Endodermal cell (in vitro differentiated cells): ENCODE results near the gene PTPN20. TPM values are rescaled to one million over a fixed set of nuclear protein-coding genes. Genes with fewer than 3 reads are reported as not detected.

Experiments used
- DNase-seq: peaks from one replicate; pipeline ENCODE4 v3.0.0-alpha.2; 2017
- H3K27ac ChIP-seq: 2 replicates; pipeline ENCODE4 v1.5.1; 2013; ENCODE audit warnings: mild to moderate bottlenecking, low read depth, low read length, moderate library complexity
- H3K27me3 ChIP-seq: 2 replicates; pipeline ENCODE4 v1.6.1; 2013; ENCODE audit warnings: mild to moderate bottlenecking, low read length, moderate library complexity; ENCODE audit not compliant: insufficient read depth, control insufficient read depth, poor library complexity, severe bottlenecking
- H3K36me3 ChIP-seq: 2 replicates; pipeline ENCODE4 v1.7.0; 2013; ENCODE audit warnings: mild to moderate bottlenecking, low read length, moderate library complexity; ENCODE audit not compliant: control insufficient read depth, insufficient read depth
- H3K4me1 ChIP-seq: one replicate; pipeline ENCODE4 v1.7.0; 2013; ENCODE audit warnings: low read length; ENCODE audit not compliant: control insufficient read depth, insufficient read depth
- H3K4me3 ChIP-seq: 2 replicates; pipeline ENCODE4 v1.5.1; 2013; ENCODE audit warnings: mild to moderate bottlenecking, low read length, moderate library complexity
- H3K9ac ChIP-seq: 2 replicates; pipeline ENCODE4 v1.6.1; 2013; ENCODE audit warnings: mild to moderate bottlenecking, low read length, moderate library complexity; ENCODE audit not compliant: poor library complexity, severe bottlenecking; ENCODE audit errors: extremely low read depth
- H3K9me3 ChIP-seq: 2 replicates; pipeline ENCODE4 v1.6.1; 2013; ENCODE audit warnings: mild to moderate bottlenecking, low read length, moderate library complexity; ENCODE audit not compliant: control insufficient read depth
- H3K27ac Mint-ChIP-seq: 2 replicates; pipeline ENCODE4 v1.8.0; 2020; ENCODE audit warnings: mixed read lengths
- H3K27me3 Mint-ChIP-seq: 2 replicates; pipeline ENCODE4 v1.8.0; 2021; ENCODE audit warnings: mild to moderate bottlenecking, mixed read lengths; ENCODE audit not compliant: insufficient read depth
- H3K36me3 Mint-ChIP-seq: 2 replicates; pipeline ENCODE4 v1.8.0; 2020; ENCODE audit warnings: low read depth, mixed read lengths
- H3K4me1 Mint-ChIP-seq: 2 replicates; pipeline ENCODE4 v1.8.0; 2020; ENCODE audit warnings: mixed read lengths
- H3K4me3 Mint-ChIP-seq: 2 replicates; pipeline ENCODE4 v1.8.0; 2020; ENCODE audit warnings: mild to moderate bottlenecking, moderate library complexity, mixed read lengths
- H3K9me3 Mint-ChIP-seq: 2 replicates; pipeline ENCODE4 v1.8.0; 2020; ENCODE audit warnings: mild to moderate bottlenecking, mixed read lengths
- WGBS, 2 experiments: methylation state at CpG; one replicate each; pipeline versions ENCODE4 v1.1.5 to v1.1.7; 2013; ENCODE audit warnings: missing lambda C conversion rate in 2 of 2, mixed read lengths in 1 of 2; ENCODE audit not compliant: insufficient coverage in 1 of 2, insufficient read length in 1 of 2; 5-methylcytosine and 5-hydroxymethylcytosine counted together
- total RNA-seq, 2 donors: library from RNA; stranded (reverse); fragmentation: NEBNext Ultra II Directional in 1 of 2; extraction: Animal tissue kit (Norgen Biotek cat#: 25700) in 1 of 2; gene quantifications; 2 replicates in 1 of 2; 3 replicates in 1 of 2; pipeline ENCODE4 v1.2.1, GENCODE V29; 2021
- TF ChIP-seq, protein P1 (sequence below): fragments of 200-600 bp; sonication (generic); conservative IDR thresholded peaks from 2 replicates; pipeline ENCODE4 v1.5.0; 2021; ENCODE audit warnings: antibody characterized with exemption, mild to moderate bottlenecking

Gene PTPN20
- total RNA-seq, 2 donors from 2014 or later = 0.53 TPM; not detected in 1

GRCh38 chr10:46998595-46998994 lies 87.4 kb downstream of the PTPN20 start:
- Histone ChIP-seq H3K4me1 (no peaks in the 10 kb centered on the region), H3K9me3 (peaks cover 7% of the 10 kb centered on the region), H3K27ac (no peak overlapping the region), H3K9ac (no peak overlapping the region), H3K4me3 (no peak overlapping the region), H3K27me3 (no peaks in the 10 kb centered on the region), H3K36me3 (no peaks in the 10 kb centered on the region)
- H3K27ac Mint-ChIP-seq = no peak overlapping the region
- no peaks in the 10 kb centered on the region for H3K27me3 Mint-ChIP-seq
- WGBS, 2 experiments = 88 to 90% methylated on average over 2 of the region's 2 CpGs
- H3K36me3 Mint-ChIP-seq = no peaks in the 10 kb centered on the region
- TF ChIP-seq, protein P1, sequence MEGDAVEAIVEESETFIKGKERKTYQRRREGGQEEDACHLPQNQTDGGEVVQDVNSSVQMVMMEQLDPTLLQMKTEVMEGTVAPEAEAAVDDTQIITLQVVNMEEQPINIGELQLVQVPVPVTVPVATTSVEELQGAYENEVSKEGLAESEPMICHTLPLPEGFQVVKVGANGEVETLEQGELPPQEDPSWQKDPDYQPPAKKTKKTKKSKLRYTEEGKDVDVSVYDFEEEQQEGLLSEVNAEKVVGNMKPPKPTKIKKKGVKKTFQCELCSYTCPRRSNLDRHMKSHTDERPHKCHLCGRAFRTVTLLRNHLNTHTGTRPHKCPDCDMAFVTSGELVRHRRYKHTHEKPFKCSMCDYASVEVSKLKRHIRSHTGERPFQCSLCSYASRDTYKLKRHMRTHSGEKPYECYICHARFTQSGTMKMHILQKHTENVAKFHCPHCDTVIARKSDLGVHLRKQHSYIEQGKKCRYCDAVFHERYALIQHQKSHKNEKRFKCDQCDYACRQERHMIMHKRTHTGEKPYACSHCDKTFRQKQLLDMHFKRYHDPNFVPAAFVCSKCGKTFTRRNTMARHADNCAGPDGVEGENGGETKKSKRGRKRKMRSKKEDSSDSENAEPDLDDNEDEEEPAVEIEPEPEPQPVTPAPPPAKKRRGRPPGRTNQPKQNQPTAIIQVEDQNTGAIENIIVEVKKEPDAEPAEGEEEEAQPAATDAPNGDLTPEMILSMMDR = no peak
- H3K4me3 Mint-ChIP-seq = no peak overlapping the region
- peaks cover 14% of the 10 kb centered on the region for H3K4me1 Mint-ChIP-seq
- H3K9me3 Mint-ChIP-seq = no peaks in the 10 kb centered on the region
- no peak for DNase-seq

DNA sequence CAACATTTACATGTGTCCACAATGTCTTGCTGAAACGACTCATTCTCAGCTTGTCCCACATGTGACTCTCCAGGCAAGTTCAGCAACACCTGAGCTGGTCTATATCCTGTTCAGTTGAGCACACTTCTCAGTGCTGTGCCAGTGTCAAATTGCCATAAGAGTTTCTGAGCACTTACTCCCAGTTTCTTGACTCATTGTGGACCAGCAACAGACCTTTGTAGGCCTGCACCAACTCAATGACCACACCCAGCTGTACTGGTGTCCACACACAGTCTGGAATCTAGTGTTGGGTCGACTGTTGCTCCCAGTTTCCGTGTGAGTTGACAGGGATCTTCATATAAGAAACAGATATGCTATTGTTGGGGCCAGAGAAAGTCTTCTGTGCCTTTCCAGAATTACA lies 88.0 kb downstream of the PTPN20 start:
- Mint-ChIP-seq H3K4me1 (peaks cover 14% of the 10 kb centered on the region), H3K27ac (no peak overlapping the region), H3K9me3 (no peaks in the 10 kb centered on the region), H3K36me3 (no peaks in the 10 kb centered on the region), H3K4me3 (no peak overlapping the region), H3K27me3 (no peaks in the 10 kb centered on the region)
- no peaks in the 10 kb centered on the region for H3K36me3 ChIP-seq
- TF ChIP-seq, protein P1 = no peak
- 88 to 97% methylated on average over 1 to 3 of the region's 3 CpGs for WGBS, 2 experiments
- no peak for DNase-seq
- H3K9ac ChIP-seq = no peak overlapping the region
- H3K27me3 ChIP-seq = no peaks in the 10 kb centered on the region
- peaks cover 7% of the 10 kb centered on the region for H3K9me3 ChIP-seq
- no peak overlapping the region for H3K27ac ChIP-seq
- H3K4me1 ChIP-seq = no peaks in the 10 kb centered on the region
- H3K4me3 ChIP-seq = no peak overlapping the region

DNA sequence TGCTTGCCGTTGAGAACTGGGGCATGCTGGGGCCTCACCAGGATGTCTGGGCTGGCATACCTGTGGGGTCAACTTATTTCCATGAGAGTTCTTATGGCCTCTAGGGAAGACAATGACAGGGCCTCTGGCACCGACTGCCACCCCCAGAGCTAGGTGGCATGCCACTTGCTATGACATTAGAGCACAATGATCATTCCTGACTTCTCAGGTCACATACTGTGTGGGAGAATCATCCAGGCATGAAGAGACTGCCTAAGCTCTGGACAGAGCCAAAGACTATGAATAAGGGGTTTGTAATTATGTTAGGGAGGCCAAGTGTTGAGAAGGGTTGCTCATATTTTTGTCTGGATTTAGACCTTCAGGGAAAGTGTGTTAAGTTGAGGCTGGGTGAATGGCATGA lies 97.5 kb downstream of the PTPN20 start:
- no peak overlapping the region for H3K27ac Mint-ChIP-seq
- H3K4me3 Mint-ChIP-seq = no peak overlapping the region
- H3K9ac ChIP-seq = no peak overlapping the region
- H3K36me3 Mint-ChIP-seq = no peaks in the 10 kb centered on the region
- TF ChIP-seq, protein P1 = no peak
- 93 to 100% methylated on average over 2 of the region's 2 CpGs for WGBS, 2 experiments
- no peak overlapping the region for H3K4me3 ChIP-seq
- no peaks in the 10 kb centered on the region for H3K4me1 ChIP-seq
- H3K27ac ChIP-seq = no peak overlapping the region
- DNase-seq = no peak
- peaks cover 9% of the 10 kb centered on the region for H3K27me3 Mint-ChIP-seq
- H3K9me3 ChIP-seq = no peaks in the 10 kb centered on the region
- no peaks in the 10 kb centered on the region for H3K4me1 Mint-ChIP-seq
- no peaks in the 10 kb centered on the region for H3K36me3 ChIP-seq
- H3K9me3 Mint-ChIP-seq = no peaks in the 10 kb centered on the region
- peaks cover 5% of the 10 kb centered on the region for H3K27me3 ChIP-seq
